Mesendoderm (in vitro differentiated cells): ENCODE measurements around the gene CXXC4.

Source experiments
- DNase-seq: peaks from one replicate; pipeline ENCODE4 v3.0.0; 2013
- H2AK5ac ChIP-seq: 2 replicates; pipeline ENCODE4 v1.6.1; 2013; ENCODE audit warnings: low read length, inconsistent platforms
- H2BK120ac ChIP-seq: 2 replicates; pipeline ENCODE4 v1.6.1; 2013; ENCODE audit warnings: low read depth, mild to moderate bottlenecking, low read length, moderate library complexity, mixed read lengths
- H2BK15ac ChIP-seq: replicated peaks from 2 replicates; pipeline ENCODE4 v1.6.1; 2013; ENCODE audit warnings: low read depth, mild to moderate bottlenecking, moderate library complexity
- H2BK5ac ChIP-seq: 2 replicates; pipeline ENCODE4 v1.6.1; 2013; ENCODE audit warnings: low read length, inconsistent platforms
- H3K18ac ChIP-seq: 2 replicates; pipeline ENCODE4 v1.6.1; 2013; ENCODE audit warnings: mild to moderate bottlenecking, low read length, mixed read lengths
- H3K23ac ChIP-seq: one replicate; pipeline ENCODE4 v1.6.1; 2013; ENCODE audit warnings: low read length
- H3K27ac ChIP-seq: 2 replicates; pipeline ENCODE4 v1.5.1; 2013; ENCODE audit warnings: low read depth, mild to moderate bottlenecking, inconsistent platforms, low read length, moderate library complexity
- H3K27me3 ChIP-seq: 2 replicates; pipeline ENCODE4 v1.6.1; 2013; ENCODE audit warnings: low read length, control low read depth, mild to moderate bottlenecking, inconsistent platforms; ENCODE audit not compliant: insufficient read depth, poor library complexity
- H3K36me3 ChIP-seq: 2 replicates; pipeline ENCODE4 v1.6.1; 2013; ENCODE audit warnings: low read length, inconsistent platforms; ENCODE audit not compliant: control insufficient read depth, insufficient read depth
- H3K4ac ChIP-seq: one replicate; pipeline ENCODE4 v1.6.1; 2013; ENCODE audit warnings: low read depth, mild to moderate bottlenecking, low read length, moderate library complexity
- H3K4me1 ChIP-seq: 2 replicates; pipeline ENCODE4 v1.6.1; 2013; ENCODE audit warnings: low read depth, low read length, inconsistent platforms; ENCODE audit not compliant: control insufficient read depth
- H3K4me2 ChIP-seq: 2 replicates; pipeline ENCODE4 v1.6.1; 2013; ENCODE audit warnings: low read length
- H3K4me3 ChIP-seq: 2 replicates; pipeline ENCODE4 v1.5.1; 2013; ENCODE audit warnings: mild to moderate bottlenecking, low read length
- H3K56ac ChIP-seq: one replicate; pipeline ENCODE4 v1.6.1; 2013; ENCODE audit warnings: low read length
- H3K79me1 ChIP-seq: 2 replicates; pipeline ENCODE4 v1.6.1; 2013; ENCODE audit warnings: low read length, inconsistent platforms
- H3K79me2 ChIP-seq: 2 replicates; pipeline ENCODE4 v1.6.1; 2013; ENCODE audit warnings: mild to moderate bottlenecking, low read length; ENCODE audit not compliant: control insufficient read depth, insufficient read depth
- H3K9ac ChIP-seq: 2 replicates; pipeline ENCODE4 v1.6.1; 2013; ENCODE audit warnings: low read length, inconsistent platforms
- H4K5ac ChIP-seq: one replicate; pipeline ENCODE4 v1.6.1; 2013; ENCODE audit warnings: low read length
- H4K8ac ChIP-seq: one replicate; pipeline ENCODE4 v1.6.1; 2013; ENCODE audit warnings: low read depth, mild to moderate bottlenecking, control low read depth, low read length, moderate library complexity
- whole genome bisulfite sequencing: extraction: QIAGEN DNeasy Blood & Tissue Kit; methylation state at CpG from one replicate; pipeline ENCODE4 v1.1.7; 2013; ENCODE audit warnings: low lambda C conversion rate, missing lambda C conversion rate; ENCODE audit not compliant: insufficient coverage; ENCODE audit errors: extremely low coverage; 5-methylcytosine and 5-hydroxymethylcytosine counted together

The CXXC4 gene

DNA sequence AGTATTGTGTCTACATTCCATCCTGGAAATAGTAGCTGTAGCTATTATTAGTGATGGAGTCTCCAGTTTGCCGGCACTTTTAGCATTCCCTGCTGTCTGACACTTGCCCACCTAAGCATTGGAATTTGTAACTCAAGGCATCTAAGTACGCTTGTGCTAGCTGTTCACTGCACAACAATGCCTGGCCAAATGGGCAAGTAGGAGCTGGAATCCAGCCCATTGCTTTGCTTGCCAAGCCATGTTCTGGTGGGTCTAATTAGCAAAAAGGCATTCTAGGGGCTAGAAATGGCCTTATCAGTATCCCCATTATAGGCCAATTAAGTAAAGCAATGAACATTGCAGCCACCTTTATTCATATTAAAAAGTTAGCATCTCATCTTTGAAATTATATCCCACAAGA, 7.8 kb upstream of the CXXC4 start:
- Histone ChIP-seq H3K4ac (no peak overlapping the region), H3K9ac (no peak overlapping the region), H3K79me2 (no peaks in the 10 kb centered on the region), H4K5ac (no peak overlapping the region), H2BK5ac (no peak overlapping the region), H4K8ac (no peak overlapping the region), H2BK120ac (no peak overlapping the region), H2BK15ac (no peak overlapping the region), H3K79me1 (no peaks in the 10 kb centered on the region), H3K23ac (no peak overlapping the region), H2AK5ac (no peak overlapping the region), H3K4me3 (no peak overlapping the region), H3K27me3 (no peaks in the 10 kb centered on the region), H3K27ac (no peak overlapping the region), H3K56ac (no peak overlapping the region), H3K4me2 (no peak overlapping the region), H3K18ac (no peak overlapping the region), H3K4me1 (no peaks in the 10 kb centered on the region), H3K36me3 (no peaks in the 10 kb centered on the region)
- WGBS: no CpG with 5 or more reads among the region's 2 CpGs
- no peak for DNase-seq

DNA sequence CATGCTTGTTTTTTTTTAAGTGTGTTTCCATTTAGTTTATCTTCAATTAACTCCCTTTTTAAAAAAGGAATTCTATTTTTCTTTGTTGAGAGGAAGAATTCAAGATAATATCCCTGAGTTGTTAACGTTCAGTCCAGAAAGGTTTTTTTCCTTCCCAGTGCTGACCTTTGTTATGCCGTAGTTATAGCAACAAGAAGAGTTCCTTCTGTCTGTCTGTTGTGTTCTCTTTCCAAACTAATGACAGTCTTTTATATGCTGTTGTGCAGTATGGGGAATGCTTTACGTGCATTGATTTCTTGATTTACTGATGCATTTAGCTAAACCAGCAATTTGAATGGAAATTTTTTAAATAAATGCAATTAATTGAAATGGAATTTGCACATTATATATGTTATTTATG, 6.6 kb upstream of the CXXC4 start:
- Histone ChIP-seq H3K79me2 (no peaks in the 10 kb centered on the region), H3K4me2 (no peak overlapping the region), H3K4ac (no peak overlapping the region), H2AK5ac (no peak overlapping the region), H3K56ac (no peak overlapping the region), H2BK5ac (no peak overlapping the region), H3K18ac (no peak overlapping the region), H4K5ac (no peak overlapping the region), H3K9ac (no peak overlapping the region), H3K36me3 (no peaks in the 10 kb centered on the region), H2BK120ac (no peak overlapping the region), H3K4me3 (no peak overlapping the region), H3K4me1 (no peaks in the 10 kb centered on the region), H4K8ac (no peak overlapping the region), H3K27me3 (no peaks in the 10 kb centered on the region), H3K23ac (no peak overlapping the region), H3K27ac (no peak overlapping the region), H2BK15ac (no peak overlapping the region), H3K79me1 (no peaks in the 10 kb centered on the region)
- DNase-seq: peak; percentile 20
- WGBS: no CpG with 5 or more reads among the region's 3 CpGs

- no peak overlapping the region for H2BK120ac ChIP-seq
- H2AK5ac ChIP-seq: no peak overlapping the region
- no peak overlapping the region for H2BK5ac ChIP-seq
- H3K56ac ChIP-seq: no peak overlapping the region
- H3K27ac ChIP-seq: no peak overlapping the region
- H2BK15ac ChIP-seq: no peak overlapping the region
- no peak overlapping the region for H3K4me2 ChIP-seq
- H3K23ac ChIP-seq: no peak overlapping the region
- no peaks in the 10 kb centered on the region for H3K36me3 ChIP-seq
- no peak for DNase-seq
- H3K9ac ChIP-seq: no peak overlapping the region
- WGBS: 100% methylated on average over 1 of the region's 5 CpGs
- no peak overlapping the region for H3K4me3 ChIP-seq
- H3K4ac ChIP-seq: no peak overlapping the region
- H4K8ac ChIP-seq: no peak overlapping the region
- H3K79me2 ChIP-seq: no peaks in the 10 kb centered on the region
- no peak overlapping the region for H3K18ac ChIP-seq
- H4K5ac ChIP-seq: no peak overlapping the region
- H3K79me1 ChIP-seq: no peaks in the 10 kb centered on the region
- H3K27me3 ChIP-seq: no peaks in the 10 kb centered on the region
- no peaks in the 10 kb centered on the region for H3K4me1 ChIP-seq
Observed at GRCh38 chr4:104500442-104500841, 5.7 kb upstream of the CXXC4 start.

DNA sequence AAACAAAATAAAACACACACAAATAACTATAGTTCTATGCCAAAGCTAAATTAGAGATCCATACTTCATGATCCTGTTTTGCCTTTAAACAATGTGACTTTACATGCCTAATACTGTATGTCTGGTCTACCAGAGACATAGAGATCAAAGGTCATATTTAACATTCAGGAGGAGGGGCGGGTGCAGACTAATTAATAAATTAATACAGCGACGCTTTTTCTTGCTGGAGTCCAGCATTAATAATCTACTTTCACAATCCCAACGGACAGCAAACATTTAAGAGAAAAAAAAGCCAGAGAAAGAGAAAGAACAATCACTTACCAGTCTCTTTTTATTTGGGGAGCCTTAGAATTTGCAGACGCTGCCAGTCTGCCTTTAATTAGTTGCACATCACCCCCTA, 509 bp downstream of the CXXC4 start:
- DNase-seq: no peak
- Histone ChIP-seq H3K27ac (no peak overlapping the region), H3K36me3 (no peaks in the 10 kb centered on the region), H3K56ac (no peak overlapping the region), H3K4me3 (no peak overlapping the region), H2BK15ac (no peak overlapping the region), H4K5ac (no peak overlapping the region), H2BK5ac (no peak overlapping the region), H2AK5ac (no peak overlapping the region), H4K8ac (no peak overlapping the region), H3K79me2 (no peaks in the 10 kb centered on the region), H3K9ac (no peak overlapping the region), H3K27me3 (no peaks in the 10 kb centered on the region), H3K18ac (no peak overlapping the region), H3K79me1 (no peaks in the 10 kb centered on the region), H3K4ac (no peak overlapping the region), H3K4me1 (peaks cover 6% of the 10 kb centered on the region), H3K23ac (no peak overlapping the region), H2BK120ac (no peak overlapping the region), H3K4me2 (peak overlapping the region; percentile 36)
- WGBS: no CpG with 5 or more reads among the region's 5 CpGs

DNA sequence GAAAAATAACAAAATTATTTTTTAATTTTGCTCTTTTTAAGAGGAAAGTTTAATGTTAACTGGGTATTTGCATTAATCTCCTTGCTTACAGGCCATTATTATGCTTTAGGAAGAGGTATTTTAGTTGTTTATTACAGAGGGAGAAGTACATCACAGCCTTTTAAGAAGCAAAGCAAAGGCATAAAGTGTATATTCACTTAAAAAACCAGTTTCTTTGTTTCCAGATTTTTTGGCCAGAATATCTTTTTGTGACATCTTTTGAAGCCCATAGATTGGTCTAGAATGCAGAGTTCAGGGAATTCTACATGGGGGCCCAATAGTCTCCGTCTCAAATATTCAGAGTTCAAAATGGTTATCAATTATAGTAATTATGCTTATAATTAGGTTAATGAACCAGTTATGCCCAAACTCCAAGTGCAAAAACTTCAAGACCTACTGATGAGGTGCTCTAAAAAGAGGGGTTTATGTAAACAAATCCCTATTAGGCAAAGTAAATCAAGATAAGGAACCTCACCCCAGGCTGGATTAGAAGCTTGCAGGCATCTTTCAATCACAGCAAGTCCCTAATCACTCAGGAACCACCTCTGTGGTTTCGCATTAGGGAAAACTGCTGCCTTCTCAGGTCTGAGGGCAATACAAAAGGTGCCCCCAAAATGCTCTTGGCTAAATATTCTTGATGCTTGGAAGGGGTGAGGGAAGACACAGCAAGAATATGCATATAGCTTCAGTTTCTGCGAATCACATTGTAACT, 1.4 kb downstream of the CXXC4 start:
- Histone ChIP-seq H3K4me1 (peaks cover 6% of the 10 kb centered on the region), H3K56ac (no peak overlapping the region), H2BK5ac (no peak overlapping the region), H2AK5ac (no peak overlapping the region), H3K4ac (no peak overlapping the region), H3K23ac (no peak overlapping the region), H4K8ac (no peak overlapping the region), H2BK120ac (no peak overlapping the region), H3K18ac (no peak overlapping the region), H3K27me3 (no peaks in the 10 kb centered on the region), H2BK15ac (no peak overlapping the region), H3K36me3 (no peaks in the 10 kb centered on the region), H3K9ac (no peak overlapping the region), H3K4me2 (no peak overlapping the region), H3K27ac (no peak overlapping the region), H3K79me2 (no peaks in the 10 kb centered on the region), H3K79me1 (no peaks in the 10 kb centered on the region), H3K4me3 (no peak overlapping the region), H4K5ac (no peak overlapping the region)
- peak; percentile 60 for DNase-seq
- no CpG with 5 or more reads among the region's 3 CpGs for WGBS
